PC-9 (cell line): Measurements from ENCODE around the gene CREM. TPM values are rescaled to one million over a fixed set of nuclear protein-coding genes. Genes with fewer than 3 reads are reported as not detected.

Experiments used
- BruUV-seq: library from RNA; stranded (reverse); fragments of 400-500 nt; replicated peaks from 2 replicates; lab custom pipeline; 2021; lab: Mats Ljungman, UMichigan
- CTCF ChIA-PET: fragments of 300-600 bp; sonication (Branson Sonifier 250); formaldehyde crosslinking; loops from one replicate; lab custom pipeline; 2022; ENCODE audit warnings: antibody characterized with exemption; lab: Charles Lee
- POLR2A ChIA-PET: fragments of 300-600 bp; sonication (Branson Sonifier 250); formaldehyde crosslinking; loops from one replicate; lab custom pipeline; 2022; ENCODE audit warnings: antibody characterized with exemption; ENCODE audit not compliant: unreplicated experiment; lab: Charles Lee
- DNase-seq, 2 experiments: peaks; one replicate each; pipeline versions ENCODE4 v3.0.0 to v3.0.0-alpha.2; 2015 to 2022; ENCODE audit warnings: mixed read lengths in 1 of 2
- H2AFZ ChIP-seq: fragments of 200-600 bp; sonication (generic); 2 replicates; pipeline ENCODE4 v1.8.1; 2017; ENCODE audit warnings: antibody characterized with exemption
- H3F3A ChIP-seq: fragments of 200-600 bp; sonication (generic); 2 replicates; pipeline ENCODE4 v1.8.1; 2017; ENCODE audit warnings: antibody characterized with exemption, mild to moderate bottlenecking, low read depth; ENCODE audit not compliant: insufficient read depth
- H3K27ac ChIP-seq: fragments of 200-600 bp; sonication (generic); 2 replicates; pipeline ENCODE4 v1.6.1; 2016; ENCODE audit warnings: mixed run types
- H3K27me3 ChIP-seq: fragments of 200-600 bp; sonication (generic); 2 replicates; pipeline ENCODE4 v1.6.1; 2016; ENCODE audit warnings: low read depth, mixed run types; ENCODE audit not compliant: insufficient read depth
- H3K36me3 ChIP-seq: fragments of 200-600 bp; sonication (generic); 2 replicates; pipeline ENCODE4 v1.6.1; 2016; ENCODE audit warnings: low read depth, mixed run types
- H3K4me1 ChIP-seq: fragments of 200-600 bp; sonication (generic); replicated peaks from 2 replicates; pipeline ENCODE4 v1.6.1; 2016; ENCODE audit warnings: mixed run types; ENCODE audit not compliant: insufficient read depth
- H3K4me2 ChIP-seq: fragments of 200-600 bp; sonication (generic); 2 replicates; pipeline ENCODE4 v1.6.1; 2017; ENCODE audit warnings: mixed run types
- H3K4me3 ChIP-seq: fragments of 200-600 bp; sonication (generic); 2 replicates; pipeline ENCODE4 v1.6.1; 2016; ENCODE audit warnings: mixed run types
- H3K79me2 ChIP-seq: fragments of 200-600 bp; sonication (generic); 2 replicates; pipeline ENCODE4 v1.6.1; 2017; ENCODE audit warnings: low read depth, mixed run types
- H3K9me2 ChIP-seq: fragments of 200-600 bp; sonication (generic); 2 replicates; pipeline ENCODE4 v1.8.1; 2017; ENCODE audit warnings: mild to moderate bottlenecking; ENCODE audit not compliant: insufficient read depth
- H3K9me3 ChIP-seq: fragments of 200-600 bp; sonication (generic); 2 replicates; pipeline ENCODE4 v1.8.1; 2016; ENCODE audit warnings: low read depth; ENCODE audit not compliant: insufficient read depth
- H4K20me1 ChIP-seq: fragments of 200-600 bp; sonication (generic); 2 replicates; pipeline ENCODE4 v1.8.1; 2017; ENCODE audit not compliant: insufficient read depth
- CTCF ChIP-seq: fragments of 200-600 bp; sonication (generic); conservative IDR thresholded peaks from 2 replicates; pipeline ENCODE4 v1.6.1; 2017; ENCODE audit warnings: mixed run types, antibody characterized with exemption, mild to moderate bottlenecking, moderate library complexity
- EZH2 ChIP-seq: fragments of 200-600 bp; sonication (generic); IDR thresholded peaks from 2 replicates; pipeline ENCODE4 v1.8.0; 2017; ENCODE audit warnings: antibody characterized with exemption, low read depth
- intact Hi-C: fragments of 100-400 bp; cut with micrococcal nuclease; formaldehyde crosslinking; loops from one replicate; pipeline ENCODE4 v1.10.0; 2022; ENCODE audit not compliant: unreplicated experiment
- total RNA-seq: library from RNA; stranded (reverse); gene quantifications from 2 replicates; pipeline ENCODE4 v1.2.3, GENCODE V29; 2021

Gene CREM
- total RNA-seq, 1 experiment from 2014 or later, result 25.6 TPM

GRCh38 chr10:35150308-35150707 lies 23.7 kb downstream of the CREM start:
- intact Hi-C loops, result no loop called here
- Histone ChIP-seq H2AFZ (no peak overlapping the region), H3K4me3 (no peak overlapping the region), H3F3A (no peaks in the 10 kb centered on the region), H3K4me1 (no peaks in the 10 kb centered on the region), H3K9me3 (no peaks in the 10 kb centered on the region), H4K20me1 (no peaks in the 10 kb centered on the region; the same call in 1 of the 2 replicates), H3K27ac (no peak overlapping the region), H3K4me2 (no peak overlapping the region), H3K27me3 (no peaks in the 10 kb centered on the region), H3K79me2 (no peaks in the 10 kb centered on the region), H3K9me2 (no peaks in the 10 kb centered on the region), H3K36me3 (no peaks in the 10 kb centered on the region)
- TF ChIP-seq EZH2, result no peak
- TF ChIP-seq CTCF, result no peak
- POLR2A ChIA-PET, result no interaction called here
- no TSS peak for BruUV-seq
- no peak for DNase-seq
- CTCF ChIA-PET, result no interaction called here

- Histone ChIP-seq H3K79me2 (no peaks in the 10 kb centered on the region), H3K4me2 (no peak overlapping the region), H3K27ac (no peak overlapping the region), H3F3A (no peaks in the 10 kb centered on the region), H3K4me3 (no peak overlapping the region), H3K27me3 (no peaks in the 10 kb centered on the region), H3K36me3 (no peaks in the 10 kb centered on the region), H2AFZ (no peak overlapping the region), H3K9me2 (no peaks in the 10 kb centered on the region), H4K20me1 (no peaks in the 10 kb centered on the region), H3K9me3 (no peaks in the 10 kb centered on the region), H3K4me1 (no peaks in the 10 kb centered on the region)
- no peak for DNase-seq
- ChIA-PET POLR2A (interaction anchor here (0.6 kb wide), 2 partner anchors 17 to 1344 kb away, joined by 3 to 4 read pairs; no protein-coding TSS in a partner anchor), CTCF (no interaction called here)
- no TSS peak for BruUV-seq
- no peak for TF ChIP-seq CTCF
- no peak for TF ChIP-seq EZH2
- intact Hi-C loops, result no loop called here
These were observed 26.3 kb downstream of the CREM start for GRCh38 chr10:35152992-35153391.

GRCh38 chr10:35153716-35154115 lies 27.1 kb downstream of the CREM start:
- H3K36me3 ChIP-seq, result no peaks in the 10 kb centered on the region
- H3K4me3 ChIP-seq, result no peak overlapping the region
- no peaks in the 10 kb centered on the region for H3K9me2 ChIP-seq
- H2AFZ ChIP-seq, result no peak overlapping the region
- intact Hi-C loops, result no loop called here
- BruUV-seq, result no TSS peak
- TF ChIP-seq EZH2 (no peak), CTCF (no peak)
- no peak overlapping the region for H3K27ac ChIP-seq
- no peaks in the 10 kb centered on the region for H4K20me1 ChIP-seq
- H3K27me3 ChIP-seq, result no peaks in the 10 kb centered on the region
- H3K4me1 ChIP-seq, result no peaks in the 10 kb centered on the region
- no peaks in the 10 kb centered on the region for H3F3A ChIP-seq
- ChIA-PET CTCF (no interaction called here), POLR2A (interaction anchor here (0.6 kb wide), 1 partner anchor 1343 kb away, joined by 3 read pairs; no protein-coding TSS in a partner anchor)
- H3K79me2 ChIP-seq, result no peaks in the 10 kb centered on the region
- DNase-seq, result no peak
- no peak overlapping the region for H3K4me2 ChIP-seq
- no peaks in the 10 kb centered on the region for H3K9me3 ChIP-seq
